C4-2B (cell line): ENCODE measurements around the gene SLC4A2.
A peak's percentile ranks its signal among the peaks of the same experiment; 100 is the strongest.

Experiments
- H3K27ac ChIP-seq: fragments of 450-650 bp; 2 replicates; pipeline ENCODE4 v1.5.1; 2017
- CTCF ChIP-seq: fragments of 450-650 bp; conservative IDR thresholded peaks from 2 replicates; pipeline ENCODE4 v1.5.1; 2017; ENCODE audit warnings: mild to moderate bottlenecking
- ZFX ChIP-seq: fragments of 450-650 bp; IDR thresholded peaks from 2 replicates; pipeline ENCODE4 v1.6.1; 2017

SLC4A2 gene

DNA sequence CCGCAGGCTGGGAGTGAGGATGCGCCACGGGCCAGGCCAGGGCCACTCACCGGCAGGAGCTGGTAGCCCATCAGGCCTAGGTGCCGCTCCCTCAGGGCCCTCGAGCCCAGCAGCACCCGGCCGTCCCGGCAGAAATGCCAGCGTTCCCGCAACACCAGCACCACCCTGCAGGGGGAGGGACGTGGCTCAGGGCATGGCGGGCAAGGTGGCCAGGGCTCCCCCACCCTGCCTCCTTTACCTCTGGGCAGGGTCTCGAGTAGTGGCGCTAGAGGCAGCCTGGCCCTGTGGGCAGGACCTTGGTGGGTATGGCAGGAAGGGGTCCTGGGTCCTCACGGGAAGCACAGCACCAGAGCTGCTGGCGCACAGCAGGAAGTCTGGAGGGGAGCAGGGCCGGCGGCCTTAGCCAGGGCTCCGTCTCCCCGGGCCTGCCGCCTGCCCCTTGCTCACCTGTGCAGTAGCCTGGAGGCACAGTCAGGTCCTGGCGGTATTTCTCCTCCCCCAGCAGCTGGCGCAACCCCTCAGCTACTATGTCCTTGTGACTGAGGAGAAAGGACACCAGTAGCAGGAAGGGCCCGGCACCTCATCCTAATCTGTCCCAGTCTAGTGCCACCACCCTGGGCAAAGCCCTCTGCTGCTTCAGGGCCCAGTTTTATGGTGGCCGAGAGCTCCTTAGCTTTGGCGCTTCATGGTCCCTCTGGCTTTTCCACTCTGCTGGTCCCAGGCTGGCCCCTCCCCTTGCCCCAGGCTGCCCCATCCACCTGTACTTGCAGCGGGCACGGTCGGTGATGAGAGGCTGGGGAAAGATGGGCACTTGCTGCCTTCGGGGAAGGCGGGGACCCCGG, 17.7 kb downstream of the SLC4A2 start:
- H3K27ac ChIP-seq, result no peak overlapping the region
- TF ChIP-seq CTCF (no peak; the same call in 1 of the 2 replicates), ZFX (no peak)

DNA sequence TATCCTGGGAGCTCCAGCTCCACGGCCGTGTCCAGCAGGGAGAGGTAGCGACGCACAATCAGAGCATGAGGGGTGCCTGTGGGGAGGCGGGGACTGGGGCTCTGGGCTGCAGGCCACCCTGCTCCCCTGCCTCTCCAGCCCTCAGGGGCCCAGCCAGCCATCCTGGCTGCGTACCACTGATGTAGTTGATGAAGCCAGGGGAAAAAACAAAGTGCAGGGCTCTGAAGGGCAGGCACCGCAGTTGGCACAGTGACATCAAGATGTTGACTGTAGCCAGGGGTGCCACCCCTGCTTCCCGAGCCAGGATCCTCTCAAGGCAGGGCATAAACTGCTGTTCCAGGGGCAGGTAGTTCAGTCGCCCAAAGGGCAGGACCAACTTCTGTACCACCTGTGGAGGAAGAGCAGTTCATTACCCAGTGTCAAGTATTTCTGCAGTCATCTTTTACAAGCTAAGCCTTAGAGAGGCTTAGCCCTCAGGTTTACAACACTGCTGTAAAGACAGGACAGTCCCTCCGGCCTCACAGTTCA, 18.4 kb downstream of the SLC4A2 start:
- no peak for TF ChIP-seq ZFX
- H3K27ac ChIP-seq, result no peak overlapping the region

DNA sequence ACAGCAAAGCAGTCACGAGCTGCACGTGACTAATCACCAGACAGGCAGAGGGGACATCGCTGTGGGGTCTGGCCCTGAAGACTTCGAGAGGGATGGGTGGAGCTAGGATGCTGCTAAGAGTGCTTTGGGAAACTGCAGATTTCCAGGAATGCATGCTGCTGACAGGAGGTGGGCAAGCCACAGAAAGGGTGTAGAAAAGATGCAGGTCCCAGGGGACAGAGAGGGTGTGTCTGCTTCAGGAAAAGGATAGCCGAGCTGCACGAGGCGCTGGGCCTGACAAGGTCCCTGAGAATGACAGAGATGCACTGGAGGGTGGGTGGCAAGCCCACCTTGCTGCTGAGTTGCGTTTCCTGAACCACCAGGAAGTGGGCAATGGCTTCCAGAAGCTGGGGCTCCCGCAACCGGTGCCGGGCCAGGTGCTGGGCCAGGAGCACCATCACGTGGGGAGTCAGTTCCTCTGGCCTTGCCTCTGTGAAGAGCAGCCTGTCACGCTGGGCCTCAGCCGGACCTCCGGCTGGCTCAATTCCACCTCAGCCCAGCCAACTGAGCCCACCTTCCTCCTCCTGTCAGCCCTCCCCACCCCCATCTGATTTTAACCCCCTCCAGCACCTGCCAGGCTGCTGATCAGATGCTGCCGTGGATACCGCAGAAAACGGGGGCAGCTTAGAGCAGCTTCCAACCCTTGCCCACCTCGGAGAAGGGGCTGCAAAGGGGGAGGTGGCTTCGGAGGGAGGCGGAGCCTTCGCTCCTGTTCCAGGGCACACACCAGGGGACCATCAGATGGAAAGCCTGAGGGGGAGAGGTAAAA, 19.0 kb downstream of the SLC4A2 start:
- TF ChIP-seq CTCF (no peak), ZFX (no peak)
- no peak overlapping the region for H3K27ac ChIP-seq

DNA sequence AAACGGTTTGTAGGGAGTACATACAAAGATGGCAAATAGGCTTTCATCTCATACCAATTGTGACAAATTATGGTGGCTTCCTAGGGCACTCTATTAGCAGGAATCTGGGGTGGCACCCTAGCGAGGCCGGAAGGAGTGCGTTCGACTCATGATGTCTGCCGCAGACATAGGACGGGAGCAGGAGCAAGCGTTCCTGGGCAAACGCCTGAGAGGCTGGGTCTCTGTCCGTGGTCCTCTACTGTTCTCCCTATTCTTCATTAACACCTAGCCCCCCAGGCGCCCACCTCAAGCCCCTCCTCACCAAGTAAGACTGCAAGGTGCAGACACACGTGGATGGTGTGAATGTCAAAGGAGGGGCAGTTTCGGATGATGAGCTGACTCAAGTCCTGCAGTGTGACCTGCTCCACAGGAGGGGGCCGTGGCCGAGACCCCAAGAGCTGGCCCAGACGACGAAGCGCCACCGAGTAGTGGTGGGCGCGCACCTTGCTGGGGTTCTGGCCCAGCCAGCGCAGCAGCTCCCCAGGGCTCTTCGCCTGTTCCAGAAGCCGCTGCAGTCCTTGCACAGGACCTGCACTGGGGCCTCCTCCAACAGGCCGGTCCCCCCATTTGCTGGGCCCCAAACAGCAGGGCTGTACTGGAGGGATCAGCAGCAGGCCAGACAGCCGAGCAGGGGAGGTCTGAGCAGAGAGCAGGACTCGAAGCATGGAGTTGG, 20.0 kb downstream of the SLC4A2 start:
- TF ChIP-seq CTCF (no peak), ZFX (no peak)
- peak overlapping the region; percentile 98 for H3K27ac ChIP-seq

DNA sequence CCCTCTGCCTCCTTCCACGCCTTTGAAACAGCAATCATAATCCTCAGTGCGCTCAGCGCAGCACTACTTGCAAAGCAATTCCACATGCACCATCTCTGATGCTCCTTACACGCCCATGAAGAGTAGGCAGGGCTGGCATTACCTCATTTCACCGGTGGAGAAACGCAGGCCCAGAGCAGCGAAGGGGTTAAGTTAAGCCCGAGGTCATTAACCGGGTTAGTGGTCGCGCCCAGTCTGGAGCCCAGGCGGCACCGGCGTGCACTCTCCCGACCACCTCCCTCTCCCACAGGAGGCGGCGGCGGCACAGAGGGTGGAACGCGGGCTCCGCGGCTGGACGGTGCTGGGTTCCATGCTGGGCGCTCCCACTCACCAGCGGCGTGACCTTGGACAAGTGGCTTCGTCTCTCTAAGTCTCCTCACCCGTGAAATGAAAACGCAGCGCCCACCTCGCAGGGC, 20.7 kb downstream of the SLC4A2 start:
- no peak; the same call in 1 of the 2 replicates for TF ChIP-seq ZFX
- TF ChIP-seq CTCF, result no peak
- peak overlapping the region; percentile 98 for H3K27ac ChIP-seq

DNA sequence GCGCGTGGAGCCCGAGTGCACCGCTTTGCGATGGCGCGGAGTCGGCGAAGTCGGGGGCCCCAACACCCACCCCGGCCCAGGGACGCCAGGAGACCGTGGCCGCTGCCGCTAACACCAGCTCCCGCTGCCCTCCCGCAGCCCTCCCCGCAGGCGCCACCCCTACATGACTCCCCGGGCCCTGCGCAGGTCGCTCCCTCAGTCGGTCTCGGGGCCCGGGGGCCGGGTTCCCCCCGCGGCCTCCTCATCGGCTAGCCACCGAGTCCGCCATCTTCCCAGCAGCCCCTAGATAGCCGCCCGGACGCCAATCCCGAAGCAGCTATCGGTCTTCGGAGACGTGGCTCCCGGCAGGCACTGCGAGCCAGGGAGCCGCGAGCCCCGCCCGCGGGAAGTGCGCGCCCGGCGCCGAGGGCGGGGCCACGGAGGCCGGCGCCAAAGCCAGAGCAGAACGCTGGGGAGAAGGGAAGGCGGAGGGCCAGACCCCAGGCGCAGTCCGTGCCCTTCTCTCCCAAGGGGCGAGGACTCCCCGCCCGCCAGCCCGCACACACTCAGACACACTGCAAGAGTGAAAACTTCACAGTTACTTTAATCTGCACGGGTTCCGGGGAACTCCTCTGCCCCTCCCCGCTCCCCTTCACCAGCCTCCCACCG, 21.3 kb downstream of the SLC4A2 start, which contains the start of gene FASTK:
TSS of gene FASTK (minus strand) at position 288 of the 648 bp plus-strand sequence. CDS start at position 245, 43 bp downstream.
- peak within 1 kb of the TSS; percentile 98 for H3K27ac ChIP-seq
- TF ChIP-seq CTCF (no peak), ZFX (peak; percentile 92; the same call in 1 of the 2 replicates)
